ENCODE measurements around the gene BANP.
"Not testable (repeated sequence)": the region's sequence is repeated elsewhere in the genome, so short reads cannot be mapped to it uniquely, and the experiment has no call there.

Gene BANP

DNA sequence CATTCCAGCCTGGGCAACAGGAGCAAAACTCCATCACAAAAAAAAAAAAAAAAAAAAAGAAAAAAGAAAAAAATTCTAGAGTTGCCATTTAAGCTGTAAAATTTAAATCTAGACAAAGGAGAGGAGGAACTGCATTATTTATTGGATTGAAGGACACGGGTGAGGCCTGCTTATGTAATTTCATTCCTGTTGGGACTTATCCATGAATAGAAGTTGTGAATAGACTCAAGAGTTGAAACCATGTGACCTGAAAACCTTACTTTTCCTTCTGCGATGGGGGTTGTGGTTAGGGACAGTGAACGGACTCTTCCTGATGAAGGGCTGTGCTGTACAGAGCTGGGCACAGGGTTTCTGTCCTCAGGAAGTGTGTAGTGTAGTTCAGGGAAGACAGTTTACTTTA lies 22.5 kb downstream of the BANP start:
- no peak for DNase-seq
- H3K4me3 ChIP-seq (ENCODE audit: low read depth, low read length) = no peak overlapping the region
- H3K36me3 ChIP-seq = no peaks in the 10 kb centered on the region
- TF ChIP-seq, protein P1, sequence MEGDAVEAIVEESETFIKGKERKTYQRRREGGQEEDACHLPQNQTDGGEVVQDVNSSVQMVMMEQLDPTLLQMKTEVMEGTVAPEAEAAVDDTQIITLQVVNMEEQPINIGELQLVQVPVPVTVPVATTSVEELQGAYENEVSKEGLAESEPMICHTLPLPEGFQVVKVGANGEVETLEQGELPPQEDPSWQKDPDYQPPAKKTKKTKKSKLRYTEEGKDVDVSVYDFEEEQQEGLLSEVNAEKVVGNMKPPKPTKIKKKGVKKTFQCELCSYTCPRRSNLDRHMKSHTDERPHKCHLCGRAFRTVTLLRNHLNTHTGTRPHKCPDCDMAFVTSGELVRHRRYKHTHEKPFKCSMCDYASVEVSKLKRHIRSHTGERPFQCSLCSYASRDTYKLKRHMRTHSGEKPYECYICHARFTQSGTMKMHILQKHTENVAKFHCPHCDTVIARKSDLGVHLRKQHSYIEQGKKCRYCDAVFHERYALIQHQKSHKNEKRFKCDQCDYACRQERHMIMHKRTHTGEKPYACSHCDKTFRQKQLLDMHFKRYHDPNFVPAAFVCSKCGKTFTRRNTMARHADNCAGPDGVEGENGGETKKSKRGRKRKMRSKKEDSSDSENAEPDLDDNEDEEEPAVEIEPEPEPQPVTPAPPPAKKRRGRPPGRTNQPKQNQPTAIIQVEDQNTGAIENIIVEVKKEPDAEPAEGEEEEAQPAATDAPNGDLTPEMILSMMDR (IDR thresholded peaks at IDR 0.05; ENCODE audit: low read depth, low read length) = no peak
- no peaks in the 10 kb centered on the region for H3K27me3 ChIP-seq
- peaks cover 6% of the 10 kb centered on the region for H3K9me3 ChIP-seq
- H3K4me1 ChIP-seq = no peaks in the 10 kb centered on the region

DNA sequence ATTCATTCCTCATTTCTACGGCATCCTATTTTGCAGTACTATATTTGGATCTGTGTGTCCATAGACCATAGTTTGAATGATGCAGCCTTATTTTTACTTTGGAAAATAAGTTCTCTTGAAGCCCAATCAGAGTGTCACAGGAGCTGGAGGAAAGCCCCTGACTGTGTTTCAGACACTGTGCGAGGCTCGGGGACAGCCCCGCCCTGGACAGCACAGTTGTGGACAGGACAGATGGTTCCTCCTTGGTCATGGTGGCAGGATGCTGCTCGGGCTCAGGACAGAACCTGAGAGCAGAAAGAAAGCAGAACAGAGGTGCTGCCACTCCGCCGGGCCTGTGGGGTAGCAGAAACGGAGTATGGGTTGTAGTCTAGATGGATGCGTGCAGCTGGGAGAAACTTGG lies 22.9 kb downstream of the BANP start:
- DNase-seq = no peak
- Histone ChIP-seq H3K36me3 (no peaks in the 10 kb centered on the region), H3K27me3 (no peaks in the 10 kb centered on the region), H3K4me1 (no peaks in the 10 kb centered on the region), H3K9me3 (peaks cover 6% of the 10 kb centered on the region), H3K4me3 (ENCODE audit: low read depth, low read length) (no peak overlapping the region)
- TF ChIP-seq, protein P1 (IDR thresholded peaks at IDR 0.05; ENCODE audit: low read depth, low read length) = no peak

DNA sequence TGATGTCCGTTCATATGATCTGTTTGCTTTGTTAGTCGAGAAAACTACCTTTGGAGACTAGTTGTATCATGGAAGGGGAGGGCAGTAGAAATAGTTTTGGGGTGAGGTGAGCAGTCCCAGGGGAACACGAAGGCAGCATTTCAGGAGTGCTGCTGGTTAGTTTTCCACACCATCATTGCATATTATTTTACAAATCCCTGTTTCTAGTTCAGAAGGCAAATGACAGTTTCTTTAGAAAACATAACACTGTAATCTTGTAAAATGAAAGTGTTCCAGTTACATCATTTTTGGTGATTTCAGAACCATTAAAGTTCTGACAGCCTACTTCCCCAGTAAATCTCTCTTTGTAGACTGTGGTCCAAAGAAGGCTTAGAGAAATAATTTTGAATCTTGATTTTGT lies 25.4 kb downstream of the BANP start:
- Histone ChIP-seq H3K36me3 (no peaks in the 10 kb centered on the region), H3K4me1 (no peaks in the 10 kb centered on the region), H3K9me3 (peaks cover 5% of the 10 kb centered on the region), H3K27me3 (no peaks in the 10 kb centered on the region), H3K4me3 (ENCODE audit: low read depth, low read length) (no peak overlapping the region)
- no peak for DNase-seq
- TF ChIP-seq, protein P1 (IDR thresholded peaks at IDR 0.05; ENCODE audit: low read depth, low read length) = no peak

DNA sequence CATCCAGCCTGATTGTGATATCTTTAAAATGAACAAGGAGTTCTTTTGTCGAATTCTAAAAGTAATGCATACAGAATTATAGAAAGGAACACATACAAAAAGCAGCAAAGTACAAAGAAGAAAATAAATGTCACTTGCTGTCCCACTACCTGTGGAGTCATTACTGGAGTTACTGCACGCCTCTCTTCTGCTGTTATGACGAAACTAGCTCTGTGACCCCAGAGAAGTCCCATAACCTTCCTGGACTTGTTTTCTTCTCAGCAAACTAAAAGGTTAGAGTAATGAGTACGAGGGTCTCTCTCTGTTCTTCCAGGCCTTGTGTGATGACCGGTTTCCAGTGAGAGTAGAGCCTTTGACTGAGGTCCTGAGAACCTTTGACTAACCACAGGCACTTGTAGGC lies 26.9 kb downstream of the BANP start:
- H3K36me3 ChIP-seq = no peaks in the 10 kb centered on the region

DNA sequence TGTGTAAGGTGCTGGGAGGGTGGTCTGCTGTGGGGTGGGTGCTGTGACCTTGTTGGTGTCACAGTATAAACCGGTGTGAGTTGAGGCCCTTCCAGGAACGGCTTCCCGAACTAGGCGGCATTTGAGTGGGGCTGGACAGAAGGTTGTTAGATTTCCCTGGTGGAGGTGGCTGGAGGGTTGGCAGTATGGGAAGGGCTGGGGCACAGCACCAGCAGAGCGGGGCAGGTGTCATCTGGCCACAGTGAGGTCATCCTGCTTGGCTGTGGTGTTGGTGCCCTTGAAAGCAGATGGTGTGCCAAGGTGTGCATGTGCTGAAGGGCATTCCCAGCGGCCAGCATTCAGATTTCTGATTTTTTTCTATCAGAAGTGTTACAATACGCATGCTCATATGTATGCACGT lies 28.1 kb downstream of the BANP start:
- TF ChIP-seq, protein P1 (IDR thresholded peaks at IDR 0.05; ENCODE audit: low read depth, low read length) = no peak
- no peaks in the 10 kb centered on the region for H3K4me1 ChIP-seq
- no peaks in the 10 kb centered on the region for H3K27me3 ChIP-seq
- H3K36me3 ChIP-seq = no peaks in the 10 kb centered on the region
- H3K9me3 ChIP-seq = no peaks in the 10 kb centered on the region
- no peak overlapping the region for H3K4me3 ChIP-seq (ENCODE audit: low read depth, low read length)
- DNase-seq = no peak

More for the DNA sequence above, 26.9 kb downstream of the BANP start:
- Histone ChIP-seq H3K27me3 (no peaks in the 10 kb centered on the region), H3K4me1 (no peaks in the 10 kb centered on the region), H3K9me3 (no peaks in the 10 kb centered on the region), H3K4me3 (ENCODE audit: low read depth, low read length) (no peak overlapping the region)
- DNase-seq = no peak
- TF ChIP-seq, protein P1 (IDR thresholded peaks at IDR 0.05; ENCODE audit: low read depth, low read length) = no peak

DNA sequence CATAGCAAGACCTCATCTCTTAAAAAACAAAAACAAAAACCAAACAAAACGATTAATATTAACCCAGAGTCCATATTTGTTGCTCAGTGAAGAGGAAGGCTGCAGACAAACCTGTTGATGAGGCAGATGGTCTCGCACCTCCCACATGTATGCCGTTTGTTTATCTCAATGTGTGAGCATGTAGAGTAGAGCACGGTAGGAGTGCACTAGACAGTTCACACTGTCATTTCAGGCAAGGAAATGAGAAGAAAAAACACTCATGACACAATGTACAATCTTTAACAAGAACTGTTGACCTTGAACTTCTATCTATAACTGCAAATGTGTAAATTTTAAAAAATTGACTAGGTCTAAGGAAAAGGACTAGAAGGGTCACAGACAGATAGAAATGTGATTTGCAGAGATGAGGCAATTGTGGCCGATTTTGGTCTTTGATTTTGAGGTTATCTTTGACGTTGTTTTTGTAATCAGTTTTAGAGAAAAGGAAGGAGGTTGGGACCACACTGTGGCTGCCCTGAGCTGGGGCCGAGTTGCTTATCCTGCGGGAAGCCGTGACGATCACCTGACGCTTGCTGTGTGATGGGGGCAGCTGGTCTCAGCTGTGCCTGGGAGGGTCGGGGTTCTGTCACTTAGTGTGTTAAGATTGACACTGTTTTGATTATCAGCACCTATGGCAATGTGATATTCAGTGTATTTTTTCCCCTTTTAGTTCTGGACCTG lies 28.8 kb downstream of the BANP start:
- not testable (repeated sequence) for H3K4me3 ChIP-seq (ENCODE audit: low read depth, low read length); H3K27me3 ChIP-seq; H3K4me1 ChIP-seq; H3K9me3 ChIP-seq; H3K36me3 ChIP-seq; DNase-seq

DNA sequence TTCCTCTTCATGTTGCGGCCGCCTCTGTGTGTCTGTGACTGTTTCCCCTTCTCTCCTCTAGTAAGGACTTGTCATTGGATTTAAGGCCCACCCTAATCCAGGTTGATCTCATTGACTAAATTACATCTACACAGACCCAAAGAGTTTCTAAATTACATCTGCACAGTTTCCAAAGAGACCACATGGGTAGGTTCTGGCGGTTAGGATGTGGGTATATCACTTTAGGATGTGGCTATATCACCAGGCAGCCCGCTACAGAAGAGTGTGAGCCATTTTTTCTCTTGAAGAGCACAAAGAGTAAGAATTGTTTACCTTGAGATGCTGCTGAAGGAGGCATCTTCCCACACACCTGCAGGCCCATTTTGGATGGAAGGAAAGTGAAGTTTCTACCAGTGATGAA lies 30.1 kb downstream of the BANP start:
- not testable (repeated sequence) for H3K4me3 ChIP-seq (ENCODE audit: low read depth, low read length); H3K27me3 ChIP-seq; H3K9me3 ChIP-seq; H3K4me1 ChIP-seq; DNase-seq; H3K36me3 ChIP-seq
